HG03196 (cell line): ENCODE results near the gene ITGBL1.

Source experiments
- ATAC-seq: cut with Tn5 transposase; IDR thresholded peaks from one replicate; pipeline ENCODE4 v1.9.1; 2021; ENCODE audit not compliant: unreplicated experiment

ITGBL1 gene

GRCh38 chr13:101451641-101452040 is 834 bp upstream of the ITGBL1 start:
- no peak for ATAC-seq

- no peak for ATAC-seq
Observed at GRCh38 chr13:101453784-101454201, 1.3 kb downstream of the ITGBL1 start.

GRCh38 chr13:101454767-101455166 is 2.3 kb downstream of the ITGBL1 start:
- ATAC-seq = no peak

- ATAC-seq = no peak
Observed at GRCh38 chr13:101455863-101456262, 3.4 kb downstream of the ITGBL1 start.

GRCh38 chr13:101457176-101457575 is 4.7 kb downstream of the ITGBL1 start:
- no peak for ATAC-seq

GRCh38 chr13:101465877-101466276 is 13.4 kb downstream of the ITGBL1 start:
- ATAC-seq = no peak

GRCh38 chr13:101467415-101467814 is 14.9 kb downstream of the ITGBL1 start:
- no peak for ATAC-seq

GRCh38 chr13:101473458-101473857 is 21.0 kb downstream of the ITGBL1 start:
- ATAC-seq = no peak

GRCh38 chr13:101474419-101474957 is 22.0 kb downstream of the ITGBL1 start:
- no peak for ATAC-seq

- no peak for ATAC-seq
Observed at GRCh38 chr13:101475536-101475935, 23.1 kb downstream of the ITGBL1 start.

- no peak for ATAC-seq
Observed at GRCh38 chr13:101481421-101481820, 28.9 kb downstream of the ITGBL1 start.

- no peak for ATAC-seq
Observed at GRCh38 chr13:101486708-101487437, 34.4 kb downstream of the ITGBL1 start.

- no peak for ATAC-seq
Observed at GRCh38 chr13:101487438-101487830, 35.0 kb downstream of the ITGBL1 start.

GRCh38 chr13:101488734-101489133 is 36.3 kb downstream of the ITGBL1 start:
- ATAC-seq = no peak

GRCh38 chr13:101489643-101490405 is 37.3 kb downstream of the ITGBL1 start:
- no peak for ATAC-seq

GRCh38 chr13:101490406-101491015 is 38.0 kb downstream of the ITGBL1 start:
- no peak for ATAC-seq

GRCh38 chr13:101492251-101492910 is 39.9 kb downstream of the ITGBL1 start:
- no peak for ATAC-seq

- no peak for ATAC-seq
Observed at GRCh38 chr13:101493541-101493940, 41.1 kb downstream of the ITGBL1 start.

GRCh38 chr13:101499406-101499805 is 46.9 kb downstream of the ITGBL1 start:
- ATAC-seq = no peak

GRCh38 chr13:101502618-101503017 is 50.1 kb downstream of the ITGBL1 start:
- no peak for ATAC-seq

GRCh38 chr13:101511161-101511560 is 58.7 kb downstream of the ITGBL1 start:
- ATAC-seq = no peak
